K562 (cell line): Measurements from ENCODE around the gene CACNA2D2. TPM values are rescaled to one million over a fixed set of nuclear protein-coding genes. Genes with fewer than 3 reads are reported as not detected.

ENCODE experiments used
- ARID1B ChIP-seq: fragments of 450-650 bp; IDR thresholded peaks from 2 replicates; pipeline ENCODE4 v1.6.1; 2016; ENCODE audit warnings: antibody characterized with exemption, mild to moderate bottlenecking, inconsistent platforms
- ESRRB ChIP-seq: fragments of 250-450 bp; sonication (Bioruptor Pico); IDR thresholded peaks from 2 replicates; pipeline ENCODE4 v1.5.0; 2020; ENCODE audit warnings: mild to moderate bottlenecking, moderate library complexity, borderline replicate concordance
- GABPB2 ChIP-seq: fragments of 250-450 bp; sonication (Bioruptor Pico); conservative IDR thresholded peaks from 2 replicates; pipeline ENCODE4 v1.5.1; 2021; ENCODE audit warnings: mild to moderate bottlenecking
- HDGF ChIP-seq: fragments of 450-650 bp; IDR thresholded peaks from 2 replicates; pipeline ENCODE4 v1.6.1; 2016
- OTX1 ChIP-seq: fragments of 450-650 bp; formaldehyde crosslinking; IDR thresholded peaks from 2 replicates; pipeline ENCODE4 v1.4.0; 2022; ENCODE audit warnings: mild to moderate bottlenecking
- PURB ChIP-seq: sonication (generic); formaldehyde crosslinking; IDR thresholded peaks from 2 replicates; pipeline ENCODE4 v1.9.0; 2021; ENCODE audit warnings: low read depth, mild to moderate bottlenecking, missing genetic modification reagents
- SRSF7 ChIP-seq: fragments of 200-400 bp; formaldehyde crosslinking; optimal IDR thresholded peaks from 2 replicates; pipeline ENCODE3; 2017; ENCODE audit warnings: mild to moderate bottlenecking, low read depth, low read length
- ZKSCAN3 ChIP-seq: fragments of 250-450 bp; sonication (Bioruptor Pico); IDR thresholded peaks from 2 replicates; pipeline ENCODE4 v1.4.0; 2020
- ZNF140 ChIP-seq: fragments of 250-450 bp; sonication (Bioruptor Pico); IDR thresholded peaks from 2 replicates; pipeline ENCODE4 v1.8.0; 2021; ENCODE audit warnings: moderate library complexity, mild to moderate bottlenecking, inconsistent platforms
- polyA plus RNA-seq, 8 experiments: library from polyadenylated mRNA; depleted of rRNA in 4 of 8; stranded (reverse) in 5 of 8; unstranded in 3 of 8; fragments of >200 nt; fragmentation: Nextera tagmentation in 2 of 8; fragmentation: Illumina TruSeq in 1 of 8; extraction: Ambion mirVana in 2 of 8; extraction: Trizol in 1 of 8; gene quantifications; 2 replicates each; pipeline versions ENCODE4 v1.2.1 to v1.2.3, GENCODE V29; 2011 to 2014; ENCODE audit warnings: inconsistent platforms in 1 of 8, missing spikeins in 1 of 8
- total RNA-seq, 7 experiments: library from RNA; depleted of rRNA in 6 of 7; stranded (reverse); fragments of >200 nt in 6 of 7; fragmentation: Illumina TruSeq in 2 of 7; extraction: Trizol in 2 of 7; gene quantifications; 2 replicates each; pipeline versions ENCODE4 v1.2.1 to v1.2.3, GENCODE V29; 2011 to 2021; ENCODE audit warnings: low replicate concordance in 1 of 7
- TF ChIP-seq, protein P1 (sequence below): fragments of 200-600 bp; sonication (generic); IDR thresholded peaks from one replicate; pipeline ENCODE4 v1.6.1; 2012; ENCODE audit warnings: mild to moderate bottlenecking, low read depth, low read length, inconsistent platforms
- TF ChIP-seq, protein P2 (sequence below): sonication (generic); formaldehyde crosslinking; IDR thresholded peaks from 2 replicates; pipeline ENCODE4 v1.8.0; 2022; ENCODE audit warnings: missing genetic modification reagents, mild to moderate bottlenecking, borderline replicate concordance
- TF ChIP-seq, protein P3 (sequence below): fragments of 450-650 bp; formaldehyde crosslinking; IDR thresholded peaks from 2 replicates; pipeline ENCODE4 v1.4.0; 2020; ENCODE audit warnings: mild to moderate bottlenecking, moderate library complexity

CACNA2D2 gene
- total and polyA plus RNA-seq, 9 of the 15 experiments (the other 6 are each of a cell fraction or from before 2014, with no cell fraction given): 0.11 to 0.58 (median 0.36) TPM; not detected in 2

DNA sequence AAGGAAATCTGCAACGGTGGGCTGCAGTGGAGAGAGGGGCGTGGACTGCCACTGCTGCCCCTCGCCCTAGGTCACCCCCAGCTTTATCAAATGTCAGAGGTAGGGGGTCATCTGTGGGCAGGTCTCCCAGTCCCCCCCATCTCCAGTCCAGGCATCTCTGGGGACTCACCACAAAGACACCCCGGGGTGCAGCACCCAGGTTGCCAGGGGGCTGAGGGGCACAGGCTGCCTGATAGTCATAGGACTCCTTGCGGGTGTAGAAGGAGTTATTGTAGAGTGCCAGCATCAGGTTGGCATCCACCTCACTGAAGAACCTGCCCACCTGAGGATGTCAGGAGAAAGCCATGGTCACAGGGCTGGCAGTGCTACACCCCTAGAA, 137.6 kb downstream of the CACNA2D2 start (continued):
- TF ChIP-seq, protein P1, sequence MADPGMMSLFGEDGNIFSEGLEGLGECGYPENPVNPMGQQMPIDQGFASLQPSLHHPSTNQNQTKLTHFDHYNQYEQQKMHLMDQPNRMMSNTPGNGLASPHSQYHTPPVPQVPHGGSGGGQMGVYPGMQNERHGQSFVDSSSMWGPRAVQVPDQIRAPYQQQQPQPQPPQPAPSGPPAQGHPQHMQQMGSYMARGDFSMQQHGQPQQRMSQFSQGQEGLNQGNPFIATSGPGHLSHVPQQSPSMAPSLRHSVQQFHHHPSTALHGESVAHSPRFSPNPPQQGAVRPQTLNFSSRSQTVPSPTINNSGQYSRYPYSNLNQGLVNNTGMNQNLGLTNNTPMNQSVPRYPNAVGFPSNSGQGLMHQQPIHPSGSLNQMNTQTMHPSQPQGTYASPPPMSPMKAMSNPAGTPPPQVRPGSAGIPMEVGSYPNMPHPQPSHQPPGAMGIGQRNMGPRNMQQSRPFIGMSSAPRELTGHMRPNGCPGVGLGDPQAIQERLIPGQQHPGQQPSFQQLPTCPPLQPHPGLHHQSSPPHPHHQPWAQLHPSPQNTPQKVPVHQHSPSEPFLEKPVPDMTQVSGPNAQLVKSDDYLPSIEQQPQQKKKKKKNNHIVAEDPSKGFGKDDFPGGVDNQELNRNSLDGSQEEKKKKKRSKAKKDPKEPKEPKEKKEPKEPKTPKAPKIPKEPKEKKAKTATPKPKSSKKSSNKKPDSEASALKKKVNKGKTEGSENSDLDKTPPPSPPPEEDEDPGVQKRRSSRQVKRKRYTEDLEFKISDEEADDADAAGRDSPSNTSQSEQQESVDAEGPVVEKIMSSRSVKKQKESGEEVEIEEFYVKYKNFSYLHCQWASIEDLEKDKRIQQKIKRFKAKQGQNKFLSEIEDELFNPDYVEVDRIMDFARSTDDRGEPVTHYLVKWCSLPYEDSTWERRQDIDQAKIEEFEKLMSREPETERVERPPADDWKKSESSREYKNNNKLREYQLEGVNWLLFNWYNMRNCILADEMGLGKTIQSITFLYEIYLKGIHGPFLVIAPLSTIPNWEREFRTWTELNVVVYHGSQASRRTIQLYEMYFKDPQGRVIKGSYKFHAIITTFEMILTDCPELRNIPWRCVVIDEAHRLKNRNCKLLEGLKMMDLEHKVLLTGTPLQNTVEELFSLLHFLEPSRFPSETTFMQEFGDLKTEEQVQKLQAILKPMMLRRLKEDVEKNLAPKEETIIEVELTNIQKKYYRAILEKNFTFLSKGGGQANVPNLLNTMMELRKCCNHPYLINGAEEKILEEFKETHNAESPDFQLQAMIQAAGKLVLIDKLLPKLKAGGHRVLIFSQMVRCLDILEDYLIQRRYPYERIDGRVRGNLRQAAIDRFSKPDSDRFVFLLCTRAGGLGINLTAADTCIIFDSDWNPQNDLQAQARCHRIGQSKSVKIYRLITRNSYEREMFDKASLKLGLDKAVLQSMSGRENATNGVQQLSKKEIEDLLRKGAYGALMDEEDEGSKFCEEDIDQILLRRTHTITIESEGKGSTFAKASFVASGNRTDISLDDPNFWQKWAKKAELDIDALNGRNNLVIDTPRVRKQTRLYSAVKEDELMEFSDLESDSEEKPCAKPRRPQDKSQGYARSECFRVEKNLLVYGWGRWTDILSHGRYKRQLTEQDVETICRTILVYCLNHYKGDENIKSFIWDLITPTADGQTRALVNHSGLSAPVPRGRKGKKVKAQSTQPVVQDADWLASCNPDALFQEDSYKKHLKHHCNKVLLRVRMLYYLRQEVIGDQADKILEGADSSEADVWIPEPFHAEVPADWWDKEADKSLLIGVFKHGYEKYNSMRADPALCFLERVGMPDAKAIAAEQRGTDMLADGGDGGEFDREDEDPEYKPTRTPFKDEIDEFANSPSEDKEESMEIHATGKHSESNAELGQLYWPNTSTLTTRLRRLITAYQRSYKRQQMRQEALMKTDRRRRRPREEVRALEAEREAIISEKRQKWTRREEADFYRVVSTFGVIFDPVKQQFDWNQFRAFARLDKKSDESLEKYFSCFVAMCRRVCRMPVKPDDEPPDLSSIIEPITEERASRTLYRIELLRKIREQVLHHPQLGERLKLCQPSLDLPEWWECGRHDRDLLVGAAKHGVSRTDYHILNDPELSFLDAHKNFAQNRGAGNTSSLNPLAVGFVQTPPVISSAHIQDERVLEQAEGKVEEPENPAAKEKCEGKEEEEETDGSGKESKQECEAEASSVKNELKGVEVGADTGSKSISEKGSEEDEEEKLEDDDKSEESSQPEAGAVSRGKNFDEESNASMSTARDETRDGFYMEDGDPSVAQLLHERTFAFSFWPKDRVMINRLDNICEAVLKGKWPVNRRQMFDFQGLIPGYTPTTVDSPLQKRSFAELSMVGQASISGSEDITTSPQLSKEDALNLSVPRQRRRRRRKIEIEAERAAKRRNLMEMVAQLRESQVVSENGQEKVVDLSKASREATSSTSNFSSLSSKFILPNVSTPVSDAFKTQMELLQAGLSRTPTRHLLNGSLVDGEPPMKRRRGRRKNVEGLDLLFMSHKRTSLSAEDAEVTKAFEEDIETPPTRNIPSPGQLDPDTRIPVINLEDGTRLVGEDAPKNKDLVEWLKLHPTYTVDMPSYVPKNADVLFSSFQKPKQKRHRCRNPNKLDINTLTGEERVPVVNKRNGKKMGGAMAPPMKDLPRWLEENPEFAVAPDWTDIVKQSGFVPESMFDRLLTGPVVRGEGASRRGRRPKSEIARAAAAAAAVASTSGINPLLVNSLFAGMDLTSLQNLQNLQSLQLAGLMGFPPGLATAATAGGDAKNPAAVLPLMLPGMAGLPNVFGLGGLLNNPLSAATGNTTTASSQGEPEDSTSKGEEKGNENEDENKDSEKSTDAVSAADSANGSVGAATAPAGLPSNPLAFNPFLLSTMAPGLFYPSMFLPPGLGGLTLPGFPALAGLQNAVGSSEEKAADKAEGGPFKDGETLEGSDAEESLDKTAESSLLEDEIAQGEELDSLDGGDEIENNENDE: no peak
- TF ChIP-seq ESRRB (no peak), ARID1B (no peak), GABPB2 (CRISPR knock-in tag) (no peak), SRSF7 (no peak), PURB (no peak), ZKSCAN3 (CRISPR knock-in tag) (no peak), OTX1 (CRISPR knock-in tag) (no peak), HDGF (no peak), ZNF140 (CRISPR knock-in tag) (no peak)
- TF ChIP-seq, protein P2, sequence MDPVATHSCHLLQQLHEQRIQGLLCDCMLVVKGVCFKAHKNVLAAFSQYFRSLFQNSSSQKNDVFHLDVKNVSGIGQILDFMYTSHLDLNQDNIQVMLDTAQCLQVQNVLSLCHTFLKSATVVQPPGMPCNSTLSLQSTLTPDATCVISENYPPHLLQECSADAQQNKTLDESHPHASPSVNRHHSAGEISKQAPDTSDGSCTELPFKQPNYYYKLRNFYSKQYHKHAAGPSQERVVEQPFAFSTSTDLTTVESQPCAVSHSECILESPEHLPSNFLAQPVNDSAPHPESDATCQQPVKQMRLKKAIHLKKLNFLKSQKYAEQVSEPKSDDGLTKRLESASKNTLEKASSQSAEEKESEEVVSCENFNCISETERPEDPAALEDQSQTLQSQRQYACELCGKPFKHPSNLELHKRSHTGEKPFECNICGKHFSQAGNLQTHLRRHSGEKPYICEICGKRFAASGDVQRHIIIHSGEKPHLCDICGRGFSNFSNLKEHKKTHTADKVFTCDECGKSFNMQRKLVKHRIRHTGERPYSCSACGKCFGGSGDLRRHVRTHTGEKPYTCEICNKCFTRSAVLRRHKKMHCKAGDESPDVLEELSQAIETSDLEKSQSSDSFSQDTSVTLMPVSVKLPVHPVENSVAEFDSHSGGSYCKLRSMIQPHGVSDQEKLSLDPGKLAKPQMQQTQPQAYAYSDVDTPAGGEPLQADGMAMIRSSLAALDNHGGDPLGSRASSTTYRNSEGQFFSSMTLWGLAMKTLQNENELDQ (CRISPR knock-in tag): no peak
- TF ChIP-seq, protein P3, sequence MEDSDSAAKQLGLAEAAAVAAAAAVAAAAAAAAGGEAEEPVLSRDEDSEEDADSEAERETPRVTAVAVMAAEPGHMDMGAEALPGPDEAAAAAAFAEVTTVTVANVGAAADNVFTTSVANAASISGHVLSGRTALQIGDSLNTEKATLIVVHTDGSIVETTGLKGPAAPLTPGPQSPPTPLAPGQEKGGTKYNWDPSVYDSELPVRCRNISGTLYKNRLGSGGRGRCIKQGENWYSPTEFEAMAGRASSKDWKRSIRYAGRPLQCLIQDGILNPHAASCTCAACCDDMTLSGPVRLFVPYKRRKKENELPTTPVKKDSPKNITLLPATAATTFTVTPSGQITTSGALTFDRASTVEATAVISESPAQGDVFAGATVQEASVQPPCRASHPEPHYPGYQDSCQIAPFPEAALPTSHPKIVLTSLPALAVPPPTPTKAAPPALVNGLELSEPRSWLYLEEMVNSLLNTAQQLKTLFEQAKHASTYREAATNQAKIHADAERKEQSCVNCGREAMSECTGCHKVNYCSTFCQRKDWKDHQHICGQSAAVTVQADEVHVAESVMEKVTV: no peak
